Stimulated activated CD4-positive, alpha-beta T cell treated with anti-CD3 and anti-CD28 coated beads, TNF-alpha, amount 100 ng/mL, for 1 hour (primary cell): ENCODE measurements around the gene USP49.

Experiments used
- DNase-seq, 3 donors: peaks; one replicate each; pipeline ENCODE4 v3.0.0-alpha.2; 2020; ENCODE audit warnings: low read depth in 3 of 3, low spot score in 1 of 3

Gene USP49

GRCh38 chr6:41759106-41759904 lies 135.9 kb downstream of the USP49 start:
- no peak for DNase-seq

- no peak for DNase-seq
Observed at GRCh38 chr6:41758641-41759035, 136.5 kb downstream of the USP49 start.

GRCh38 chr6:41757931-41758640 lies 137.1 kb downstream of the USP49 start:
- DNase-seq: no peak

GRCh38 chr6:41757271-41757670 lies 137.9 kb downstream of the USP49 start:
- no peak for DNase-seq

- no peak for DNase-seq
Observed at GRCh38 chr6:41756354-41756753, 138.8 kb downstream of the USP49 start.

GRCh38 chr6:41755895-41756294 lies 139.3 kb downstream of the USP49 start:
- no peak for DNase-seq

GRCh38 chr6:41750374-41750773 lies 144.8 kb downstream of the USP49 start:
- no peak for DNase-seq

- DNase-seq: no peak
Observed at GRCh38 chr6:41748542-41748941, 146.6 kb downstream of the USP49 start.

- DNase-seq: no peak
Observed at GRCh38 chr6:41748102-41748477, 147.1 kb downstream of the USP49 start.

GRCh38 chr6:41747256-41748101 lies 147.7 kb downstream of the USP49 start, which contains the start of gene PGC:
Gene PGC, minus strand, starts transcription at chr6:41747397. Its CDS starts 63 bp downstream, at chr6:41747334.
- DNase-seq: no peak

- DNase-seq: no peak
Observed at GRCh38 chr6:41746107-41746506, 149.1 kb downstream of the USP49 start.

- DNase-seq: no peak
Observed at GRCh38 chr6:41744236-41744787, 150.9 kb downstream of the USP49 start.

- DNase-seq: no peak
Observed at GRCh38 chr6:41743406-41744235, 151.6 kb downstream of the USP49 start.

- no peak for DNase-seq
Observed at GRCh38 chr6:41741625-41742490, 153.3 kb downstream of the USP49 start.

GRCh38 chr6:41740366-41741162 lies 154.6 kb downstream of the USP49 start:
- no peak for DNase-seq
